GM12878 (cell line): ENCODE data around the gene PDCD7. TPM values are rescaled to one million over a fixed set of nuclear protein-coding genes. Genes with fewer than 3 reads are reported as not detected.

Source experiments
- ATAC-seq: fragments of 200-7000 bp; cut with Tn5 transposase; 3 replicates; pipeline ENCODE4 v1.9.1; 2020; ENCODE audit warnings: mild to moderate bottlenecking, moderate library complexity
- BruUV-seq: library from RNA; stranded (reverse); fragments of 400-500 nt; replicated peaks from 2 replicates; lab custom pipeline; 2021; lab: Mats Ljungman, UMichigan
- CTCF ChIA-PET: fragments of 300-600 bp; sonication (Branson Sonifier 250); formaldehyde crosslinking; extraction: SDS; loops from one replicate; lab custom pipeline; 2021; ENCODE audit warnings: inconsistent platforms; lab: Yijun Ruan, JAX
- POLR2A ChIA-PET: fragments of 350-600 bp; formaldehyde crosslinking; extraction: SDS; loops from one replicate; lab custom pipeline; 2021; ENCODE audit warnings: inconsistent platforms; lab: Charles Lee
- RAD21 ChIA-PET: fragments of 300-600 bp; sonication (Branson Sonifier 250); formaldehyde crosslinking; loops from one replicate; lab custom pipeline; 2023; ENCODE audit warnings: antibody characterized with exemption; ENCODE audit not compliant: unreplicated experiment; lab: Charles Lee
- SMC1A ChIA-PET: fragments of 300-600 bp; sonication (Branson Sonifier 250); formaldehyde crosslinking; loops from one replicate; lab custom pipeline; 2023; ENCODE audit not compliant: unreplicated experiment, uncharacterized antibody; lab: Charles Lee
- DNase-seq: peaks from one replicate; pipeline ENCODE4 v3.0.0-alpha.2; 2011; ENCODE audit warnings: low read depth, low spot score
- FAIRE-seq: peaks from 3 replicates; lab custom pipeline; 2011; peaks lifted over from hg19 to GRCh38; lab: Jason Lieb, UNC
- H2AFZ ChIP-seq: 2 replicates; pipeline ENCODE4 v1.6.0; 2011; ENCODE audit warnings: low read depth, low read length, control low read depth; ENCODE audit not compliant: control insufficient read depth
- H3K27ac ChIP-seq: 2 replicates; pipeline ENCODE4 v1.5.1; 2011; ENCODE audit warnings: control low read depth; ENCODE audit not compliant: control insufficient read depth, insufficient read depth
- H3K27me3 ChIP-seq, 2 experiments: replicated peaks in 1 of 2; 2 replicates each; pipeline versions ENCODE4 v1.6.0 to v1.6.1; 2011; ENCODE audit warnings: low read length in 1 of 2; ENCODE audit not compliant: control insufficient read depth in 2 of 2, insufficient read depth in 2 of 2
- H3K36me3 ChIP-seq, 2 experiments: 2 replicates each; pipeline ENCODE4 v1.5.1; 2011; ENCODE audit warnings: low read length in 1 of 2; ENCODE audit not compliant: control insufficient read depth in 2 of 2, insufficient read depth in 2 of 2
- H3K4me1 ChIP-seq: 2 replicates; pipeline ENCODE4 v1.6.1; 2011; ENCODE audit warnings: mild to moderate bottlenecking, low read length, moderate library complexity, mixed read lengths; ENCODE audit not compliant: control insufficient read depth, insufficient read depth
- H3K4me2 ChIP-seq: 2 replicates; pipeline ENCODE4 v1.6.0; 2011; ENCODE audit warnings: control low read depth; ENCODE audit not compliant: control insufficient read depth, insufficient read depth
- H3K4me3 ChIP-seq: fragments of 200-600 bp; sonication (generic); 2 replicates; pipeline ENCODE4 v1.5.1; 2016
- H3K79me2 ChIP-seq: 2 replicates; pipeline ENCODE4 v1.6.0; 2011; ENCODE audit warnings: low read length; ENCODE audit not compliant: control insufficient read depth, insufficient read depth
- H3K9ac ChIP-seq: 2 replicates; pipeline ENCODE4 v1.8.0; 2011; ENCODE audit warnings: low read length, control low read depth, mixed read lengths; ENCODE audit not compliant: control insufficient read depth, insufficient read depth
- H3K9me3 ChIP-seq: replicated peaks from 3 replicates; pipeline ENCODE4 v1.5.1; 2011; ENCODE audit warnings: mild to moderate bottlenecking, low read length; ENCODE audit not compliant: control insufficient read depth, insufficient read depth
- H4K20me1 ChIP-seq: 2 replicates; pipeline ENCODE4 v1.6.0; 2011; ENCODE audit not compliant: control insufficient read depth, insufficient read depth
- BCL3 ChIP-seq: IDR thresholded peaks from 2 replicates; pipeline ENCODE4 v1.6.1; 2011; ENCODE audit warnings: borderline replicate concordance, low read depth, mild to moderate bottlenecking, moderate library complexity, low read length; ENCODE audit not compliant: insufficient read depth, poor library complexity, severe bottlenecking
- BHLHE40 ChIP-seq, 2 experiments: fragments of 450-650 bp in 1 of 2; IDR thresholded peaks; 2 replicates each; pipeline ENCODE4 v1.6.1; 2011 to 2017; ENCODE audit warnings: low read depth in 2 of 2, borderline replicate concordance in 1 of 2, improper control_type of control experiment in 1 of 2, low read length in 1 of 2, mild to moderate bottlenecking in 1 of 2
- HCFC1 ChIP-seq: fragments of 150-350 bp; IDR thresholded peaks from 2 replicates; pipeline ENCODE4 v1.6.1; 2014; ENCODE audit warnings: low read length
- HDGF ChIP-seq: fragments of 450-650 bp; IDR thresholded peaks from 2 replicates; pipeline ENCODE4 v1.6.1; 2016; ENCODE audit warnings: antibody characterized with exemption
- IRF4 ChIP-seq: IDR thresholded peaks from 2 replicates; pipeline ENCODE4 v1.6.1; 2011; ENCODE audit warnings: low read depth, low read length
- MYB ChIP-seq: fragments of 150-350 bp; IDR thresholded peaks from 2 replicates; pipeline ENCODE4 v1.6.1; 2014; ENCODE audit warnings: mild to moderate bottlenecking, low read depth, low read length, borderline replicate concordance
- NFXL1 ChIP-seq: fragments of 450-650 bp; IDR thresholded peaks from 2 replicates; pipeline ENCODE4 v1.6.1; 2017; ENCODE audit warnings: antibody characterized with exemption, mild to moderate bottlenecking, borderline replicate concordance
- ZNF687 ChIP-seq: fragments of 450-650 bp; IDR thresholded peaks from 2 replicates; pipeline ENCODE4 v1.6.1; 2017; ENCODE audit warnings: mild to moderate bottlenecking, moderate library complexity
- WGBS: methylation state at CpG from one replicate; pipeline ENCODE4 v1.1.6; 2016; ENCODE audit warnings: low lambda C conversion rate; ENCODE audit not compliant: insufficient replicate concordance, insufficient coverage; ENCODE audit errors: missing lambda C conversion rate; 5-methylcytosine and 5-hydroxymethylcytosine counted together
- in situ Hi-C: fragments of 300-500 bp; cut with MboI; formaldehyde crosslinking; loops from 9 replicates; pipeline ENCODE4 v1.14.3; 2018; ENCODE audit warnings: mixed read lengths
- intact Hi-C: fragments of 100-400 bp; cut with micrococcal nuclease; formaldehyde crosslinking; loops from one replicate; pipeline ENCODE4 v1.14.2; 2022; ENCODE audit not compliant: unreplicated experiment
- polyA plus RNA-seq, 11 experiments: library from polyadenylated mRNA; depleted of rRNA in 4 of 11; unstranded in 6 of 11; stranded (reverse) in 5 of 11; fragments of >200 nt; fragmentation: Nextera tagmentation in 4 of 11; fragmentation: Illumina TruSeq in 1 of 11; extraction: Ambion mirVana in 4 of 11; extraction: Trizol in 1 of 11; gene quantifications; 1 replicate in 1 of 11; 2 replicates in 10 of 11; pipeline versions ENCODE4 v1.2.1 to v1.2.3, GENCODE V29; 2011 to 2016; ENCODE audit warnings: inconsistent platforms in 2 of 11, missing spikeins in 2 of 11, low read depth in 1 of 11
- total RNA-seq, 4 experiments: library from RNA; depleted of rRNA in 3 of 4; stranded (reverse); fragments of >200 nt in 3 of 4; fragmentation: Illumina TruSeq in 1 of 4; extraction: Trizol in 1 of 4; gene quantifications; 2 replicates each; pipeline versions ENCODE4 v1.2.1 to v1.2.3, GENCODE V29; 2013 to 2021
- TF ChIP-seq, protein P1 (sequence below): IDR thresholded peaks from 2 replicates; pipeline ENCODE4 v1.6.1; 2011; ENCODE audit warnings: low read depth, low read length, improper control_type of control experiment, borderline replicate concordance

The PDCD7 gene
- total and polyA plus RNA-seq, 10 of the 15 experiments (the other 5 are each of a cell fraction or from before 2014, with no cell fraction given) = 4.2 to 24.2 (median 13.4) TPM

DNA sequence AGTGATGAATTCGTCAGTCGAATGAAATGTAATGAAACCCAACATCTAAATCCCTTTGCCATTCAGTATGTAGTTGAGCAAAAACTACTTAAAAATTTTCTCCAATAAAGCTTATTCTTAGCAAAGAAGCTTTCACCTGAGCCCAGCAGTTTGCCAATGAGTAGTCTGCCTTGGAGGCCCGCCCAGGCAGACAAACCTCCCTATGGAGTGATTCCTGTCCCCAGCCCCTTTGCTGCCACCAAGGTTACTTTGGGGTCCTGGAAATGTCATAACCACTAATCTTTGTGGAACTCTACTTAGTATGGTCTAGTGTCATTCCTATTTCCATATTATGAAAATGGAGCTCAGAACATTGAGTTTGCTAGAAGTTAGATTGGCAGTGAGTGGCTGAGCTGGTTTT is 30.7 kb downstream of the PDCD7 start:
- Histone ChIP-seq H3K79me2 (no peaks in the 10 kb centered on the region), H3K9me3 (no peaks in the 10 kb centered on the region), H3K4me1 (no peaks in the 10 kb centered on the region), H2AFZ (no peak overlapping the region), H3K27me3 (no peaks in the 10 kb centered on the region), H3K4me2 (no peak overlapping the region), H4K20me1 (no peaks in the 10 kb centered on the region), H3K9ac (no peak overlapping the region)
- no peak for ATAC-seq
- FAIRE-seq = no peak
- ChIA-PET SMC1A (interaction anchor here (0.7 to 1.3 kb wide), 5 partner anchors 40 to 372 kb away, joined by 3 to 4 read pairs (median 3); no protein-coding TSS in a partner anchor), CTCF (interaction anchor here (0.7 to 1.8 kb wide), 6 partner anchors 13 to 105 kb away, joined by 3 to 9 read pairs (median 4); no protein-coding TSS in a partner anchor)
- TF ChIP-seq, protein P1, sequence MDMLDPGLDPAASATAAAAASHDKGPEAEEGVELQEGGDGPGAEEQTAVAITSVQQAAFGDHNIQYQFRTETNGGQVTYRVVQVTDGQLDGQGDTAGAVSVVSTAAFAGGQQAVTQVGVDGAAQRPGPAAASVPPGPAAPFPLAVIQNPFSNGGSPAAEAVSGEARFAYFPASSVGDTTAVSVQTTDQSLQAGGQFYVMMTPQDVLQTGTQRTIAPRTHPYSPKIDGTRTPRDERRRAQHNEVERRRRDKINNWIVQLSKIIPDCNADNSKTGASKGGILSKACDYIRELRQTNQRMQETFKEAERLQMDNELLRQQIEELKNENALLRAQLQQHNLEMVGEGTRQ = no peak
- no peak for TF ChIP-seq HCFC1
- no peak for TF ChIP-seq NFXL1
- TF ChIP-seq ZNF687 = no peak
- TF ChIP-seq MYB = no peak
- TF ChIP-seq HDGF = no peak
- TF ChIP-seq BHLHE40 (IDR thresholded peaks at IDR 0.05; ENCODE audit: borderline replicate concordance in 1 of 2, low read depth in 2 of 2, low read length in 1 of 2) = no peak
- no peak for TF ChIP-seq IRF4
- no peak for TF ChIP-seq BCL3
- TF ChIP-seq, all 136 proteins: peak for 0
- ChIA-PET POLR2A (no interaction called here), RAD21 (interaction anchor here (1.2 kb wide), 1 partner anchor 69 kb away, joined by 4 read pairs; no protein-coding TSS in a partner anchor)
- WGBS = 92% methylated on average over 3 of the region's 3 CpGs
- H3K36me3 ChIP-seq = peaks cover 3 to 11% of the 10 kb centered on the region in 2 experiments; a peak in 3 of 4 replicates
- in situ Hi-C loops (no loop called here), intact Hi-C loops (no loop called here)
- H3K27ac ChIP-seq = no peak overlapping the region
- BruUV-seq = no TSS peak
- H3K4me3 ChIP-seq = no peak overlapping the region
- no peak for DNase-seq
